HG03103 (cell line): Measurements from ENCODE around the gene WDR59.

Source experiments
- ATAC-seq: cut with Tn5 transposase; IDR thresholded peaks from one replicate; pipeline ENCODE4 v1.9.1; 2021; ENCODE audit warnings: low read depth; ENCODE audit not compliant: unreplicated experiment

Gene WDR59

DNA sequence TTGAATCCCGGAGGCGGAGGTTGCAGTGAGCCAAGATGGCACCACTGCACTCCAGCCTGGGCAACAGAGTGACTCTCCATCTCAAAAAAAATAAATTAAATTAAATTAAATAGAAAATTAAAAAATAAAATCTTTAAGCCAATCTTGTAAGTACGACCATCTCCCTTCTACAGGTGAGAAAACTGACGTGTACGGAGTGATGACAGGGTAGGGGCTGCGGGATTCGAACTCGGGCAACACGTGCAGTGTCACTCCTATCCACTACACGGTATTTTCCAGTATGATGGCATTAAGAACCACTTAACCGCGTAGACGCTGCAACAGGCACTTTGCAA is 762 bp downstream of the WDR59 start:
- ATAC-seq, result no peak

GRCh38 chr16:74982256-74982655 is 2.7 kb downstream of the WDR59 start:
- ATAC-seq, result no peak

GRCh38 chr16:74975591-74975990 is 9.3 kb downstream of the WDR59 start:
- no peak for ATAC-seq

DNA sequence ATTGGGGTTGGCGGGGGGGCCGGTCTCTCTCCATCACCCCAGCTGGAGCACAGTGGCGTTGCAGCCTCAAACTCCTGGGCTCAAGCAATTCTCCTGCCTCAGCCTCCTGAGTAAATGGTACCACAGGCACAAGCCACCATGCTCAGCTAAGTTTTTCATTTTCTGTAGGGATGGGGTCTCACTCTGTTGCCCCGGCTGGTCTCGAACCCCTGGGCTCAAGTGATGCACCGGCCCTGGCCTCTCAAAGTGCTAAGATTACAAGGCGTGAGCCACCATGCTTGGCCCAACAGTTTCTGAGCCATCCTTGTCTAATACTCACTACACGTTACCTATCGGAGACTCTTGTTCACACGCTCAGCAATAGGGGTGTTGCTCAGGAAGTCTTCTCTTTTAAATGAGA is 11.6 kb downstream of the WDR59 start:
- no peak for ATAC-seq

- no peak for ATAC-seq
Observed at GRCh38 chr16:74954763-74955162, 30.2 kb downstream of the WDR59 start.

DNA sequence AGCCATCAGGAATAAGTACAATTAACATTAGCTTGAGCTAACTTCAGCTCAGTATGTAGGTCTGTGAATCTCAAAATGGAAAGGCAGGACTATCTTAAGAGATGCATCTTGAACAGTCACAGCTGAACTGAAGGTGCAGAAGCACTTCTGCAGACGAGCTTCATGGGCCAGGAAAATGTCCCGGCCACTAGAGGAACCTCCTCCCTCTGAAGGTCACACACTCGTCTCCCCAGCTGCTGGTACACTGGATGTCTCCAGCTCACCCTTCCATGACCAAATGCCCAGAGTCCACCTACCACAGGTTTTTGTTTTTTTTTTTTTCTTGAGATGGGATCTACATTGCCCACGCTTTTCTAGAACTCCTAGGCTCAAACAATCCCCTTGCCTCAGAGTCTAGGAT is 33.2 kb downstream of the WDR59 start:
- no peak for ATAC-seq

GRCh38 chr16:74951206-74951605 is 33.7 kb downstream of the WDR59 start:
- no peak for ATAC-seq

DNA sequence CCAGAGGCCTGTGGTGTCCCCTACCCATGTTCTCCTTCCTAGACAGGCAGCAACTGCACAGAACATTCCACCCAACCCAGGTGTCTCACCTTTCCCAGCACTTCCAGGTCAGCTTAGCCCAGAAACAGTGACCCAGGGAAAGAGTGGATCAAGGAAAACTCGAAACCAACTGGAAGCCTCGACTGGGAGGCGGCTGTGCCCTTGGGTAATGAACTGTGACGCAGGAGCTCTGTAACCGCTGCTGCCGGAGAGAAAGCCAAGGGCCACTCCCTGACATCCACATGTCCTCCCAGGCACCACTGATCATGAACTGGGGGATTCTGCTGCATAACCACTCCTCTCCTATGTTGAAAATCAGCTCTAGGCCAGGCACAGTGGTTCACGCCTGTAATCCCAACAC is 34.4 kb downstream of the WDR59 start:
- ATAC-seq, result no peak

- ATAC-seq, result no peak
Observed at GRCh38 chr16:74949309-74949708, 35.6 kb downstream of the WDR59 start.

GRCh38 chr16:74944466-74944865 is 40.5 kb downstream of the WDR59 start:
- no peak for ATAC-seq

DNA sequence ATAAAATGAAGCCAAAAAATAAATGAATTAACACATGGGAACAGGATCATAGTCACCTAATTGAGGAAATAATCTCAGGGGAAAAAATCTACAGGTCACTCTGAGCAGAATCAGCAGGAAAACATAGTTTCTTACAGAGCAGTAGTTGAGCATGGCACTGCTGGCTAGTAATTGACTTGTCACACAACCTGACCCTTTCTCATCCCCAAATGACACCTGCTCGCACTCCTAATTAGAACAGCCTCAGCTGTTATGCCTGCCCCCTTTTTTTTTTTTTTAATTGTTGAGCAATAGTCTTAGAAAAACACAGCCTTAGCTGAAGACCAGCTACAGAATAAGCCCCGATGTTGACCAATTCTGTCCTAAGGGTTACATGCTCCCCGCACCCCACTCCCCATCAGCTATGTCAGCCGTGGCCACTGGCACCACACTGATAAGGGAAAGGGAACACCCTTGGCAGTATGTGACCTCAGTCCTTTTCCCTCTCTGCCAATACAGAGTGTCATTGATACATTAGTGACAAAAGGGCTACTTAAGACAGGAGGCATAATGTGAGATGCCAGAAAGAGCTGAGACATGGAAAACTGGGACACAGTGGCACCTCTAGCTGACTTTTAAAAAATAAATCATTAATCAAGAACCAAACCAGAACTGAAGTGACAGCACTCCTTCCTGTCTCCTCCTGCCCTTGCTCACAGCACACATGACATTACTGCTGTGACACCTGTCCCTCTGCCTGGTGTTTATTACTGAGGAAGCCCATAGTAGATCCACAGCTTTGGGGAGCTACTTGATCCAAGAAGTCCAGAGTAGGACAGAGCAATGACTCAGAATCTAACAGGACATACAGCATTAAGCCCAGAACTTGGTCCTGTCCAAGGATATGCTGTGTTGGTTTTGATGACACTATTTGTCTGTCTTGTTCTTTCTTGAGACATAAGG is 41.7 kb downstream of the WDR59 start:
- no peak for ATAC-seq

DNA sequence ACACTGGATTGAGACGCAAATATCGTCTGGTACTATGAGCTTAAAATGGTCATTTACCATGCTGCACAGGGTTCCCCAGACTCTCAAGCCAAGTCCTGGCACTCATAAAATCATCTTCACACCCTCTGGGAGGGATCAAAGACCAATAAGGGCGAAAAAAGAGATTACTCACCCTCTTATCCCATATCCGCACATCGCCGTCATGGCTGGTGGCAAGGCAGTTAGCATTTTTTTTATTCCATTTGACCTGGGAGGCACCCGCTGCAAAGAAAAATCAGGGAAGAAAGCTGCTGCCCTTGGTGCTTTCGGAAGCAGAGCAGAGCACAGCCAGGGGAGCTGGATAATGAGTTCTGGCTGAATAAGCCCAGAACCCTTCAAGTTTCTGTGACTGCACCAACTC is 42.4 kb downstream of the WDR59 start:
- ATAC-seq, result no peak

GRCh38 chr16:74939688-74940087 is 45.2 kb downstream of the WDR59 start:
- ATAC-seq, result no peak

- peak; percentile 89 for ATAC-seq
Observed at GRCh38 chr16:74936902-74937560, 47.9 kb downstream of the WDR59 start.

DNA sequence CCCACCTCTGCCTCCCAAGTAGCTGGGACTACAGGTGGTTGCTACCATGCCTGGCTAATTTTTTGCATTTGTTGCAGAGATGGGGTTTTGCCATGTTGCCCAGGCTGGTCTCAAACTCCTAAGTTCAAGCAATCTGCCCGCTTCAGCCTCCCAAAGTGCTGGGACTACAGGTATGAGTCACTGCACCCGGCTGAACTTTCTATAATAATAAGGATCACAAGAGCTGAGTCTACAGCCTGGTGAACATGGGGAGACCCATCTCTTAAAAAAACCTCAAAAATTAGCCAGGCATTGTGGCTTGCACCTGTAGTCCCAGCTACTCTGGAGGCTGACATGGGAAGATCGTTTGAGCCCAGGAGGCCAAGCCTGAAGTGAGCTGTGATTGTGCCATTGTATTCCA is 53.5 kb downstream of the WDR59 start:
- peak; percentile 65 for ATAC-seq

DNA sequence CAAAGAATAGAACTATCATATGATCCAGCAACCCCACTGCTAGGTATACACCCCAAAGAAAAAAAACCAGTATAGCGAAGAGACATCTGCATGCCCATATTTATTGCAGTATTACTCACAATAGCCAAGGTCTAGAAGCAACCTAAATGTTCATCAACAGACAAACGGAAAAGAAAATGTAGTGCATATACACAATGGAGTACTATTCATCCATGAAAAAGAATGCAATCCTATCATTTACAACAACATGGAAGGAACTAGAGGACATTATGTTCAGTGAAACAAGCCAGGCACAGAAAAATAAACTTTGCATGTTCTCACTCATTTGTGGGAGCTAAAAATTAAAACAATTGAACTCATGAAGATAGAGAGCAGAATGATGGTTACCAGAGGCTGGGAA is 55.3 kb downstream of the WDR59 start:
- no peak for ATAC-seq

- no peak for ATAC-seq
Observed at GRCh38 chr16:74926805-74927204, 58.1 kb downstream of the WDR59 start.

DNA sequence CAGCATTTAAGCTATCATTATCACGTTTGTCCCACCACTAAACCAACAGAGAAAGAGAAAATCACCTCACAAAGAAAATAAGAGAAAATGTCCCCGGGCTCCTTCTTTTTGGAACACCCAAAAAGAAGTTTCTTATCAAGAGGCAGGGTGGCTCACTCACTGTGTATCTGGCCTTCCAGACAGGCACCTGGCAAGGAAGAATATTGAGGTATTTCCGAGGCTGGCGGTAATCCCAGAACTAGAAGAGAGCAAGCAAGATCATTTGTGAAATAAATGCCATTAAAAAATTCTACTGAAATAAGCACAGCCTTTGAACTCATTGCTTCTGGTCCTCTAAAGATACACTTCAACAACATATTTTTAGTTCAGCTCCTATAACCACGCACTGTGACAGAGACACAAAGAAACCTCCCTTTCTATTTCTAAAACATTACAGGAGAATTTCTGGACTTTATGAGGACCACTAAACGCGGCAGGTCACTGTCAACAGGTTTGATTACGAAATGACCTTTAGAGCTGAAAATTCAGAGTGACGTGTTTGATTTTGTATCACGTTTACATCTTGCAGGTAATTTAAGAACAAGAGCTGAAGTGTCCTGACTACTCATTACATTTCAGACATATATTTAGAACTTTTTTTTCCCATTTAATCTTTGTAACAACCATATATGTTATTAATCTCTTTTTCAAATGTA is 61.0 kb downstream of the WDR59 start:
- ATAC-seq, result no peak

DNA sequence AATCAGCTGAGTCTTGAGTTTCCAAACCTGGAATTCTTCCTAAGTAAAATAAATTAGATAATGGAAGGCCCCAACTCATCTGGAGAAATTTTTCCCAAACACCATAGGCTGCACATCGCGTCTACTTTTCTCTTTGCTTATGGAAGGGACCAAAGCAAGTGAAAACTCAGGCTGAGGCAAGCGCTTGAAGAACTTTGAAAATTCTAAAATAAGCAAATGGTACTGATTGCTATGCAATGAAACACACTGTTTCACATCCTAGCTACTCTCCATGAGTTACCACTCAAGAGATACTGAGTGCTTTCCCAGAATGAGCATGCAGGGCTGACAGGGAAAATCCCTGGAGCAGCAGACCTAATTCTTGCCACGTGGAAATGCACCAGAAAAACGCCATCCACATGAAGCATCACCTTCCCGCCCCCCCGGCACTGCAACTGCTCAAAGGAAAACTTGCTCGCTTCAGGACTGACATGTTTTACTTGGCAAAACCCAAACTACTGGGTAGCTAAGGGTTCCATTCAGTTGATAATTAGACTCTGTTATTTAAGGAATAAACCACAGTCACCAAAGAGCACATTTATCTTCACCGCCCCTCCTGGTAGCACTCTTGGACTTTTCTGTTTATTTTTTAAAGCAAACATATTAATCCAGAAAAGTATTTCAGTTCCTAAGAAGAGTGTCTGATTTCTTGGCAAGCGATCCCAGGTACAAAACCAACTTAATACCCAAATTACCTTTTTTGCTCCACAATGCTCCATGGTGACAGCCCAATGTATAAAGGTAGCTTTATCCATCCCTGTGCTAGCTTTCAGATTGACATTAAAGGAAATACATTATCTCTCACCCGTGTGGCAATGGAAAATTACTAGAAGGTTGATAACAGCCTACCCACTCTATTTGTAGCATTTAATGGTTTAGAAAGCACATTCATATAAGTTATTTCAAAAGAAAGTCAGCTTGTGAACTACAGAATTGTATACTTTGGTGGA is 62.5 kb downstream of the WDR59 start:
- no peak for ATAC-seq

DNA sequence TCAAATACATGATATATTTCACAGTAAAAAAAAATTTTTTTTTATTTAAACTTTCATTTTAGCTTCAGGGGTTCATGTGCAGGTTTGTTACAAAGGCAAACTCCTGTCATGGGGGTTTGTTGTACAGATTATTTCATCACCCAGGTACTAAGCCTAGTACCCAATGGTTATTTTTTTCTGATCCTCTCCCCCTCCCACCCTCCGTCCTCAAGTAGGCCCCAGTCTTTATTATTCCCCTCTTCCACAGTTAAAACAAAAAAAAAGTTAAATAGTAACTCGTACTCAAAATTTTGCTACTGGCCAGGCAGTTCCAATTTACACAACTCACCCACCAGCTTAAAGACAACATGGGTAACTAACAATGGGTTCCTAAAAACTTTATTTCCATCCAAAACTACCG is 63.9 kb downstream of the WDR59 start:
- no peak for ATAC-seq
